LNCAP (cell line): ENCODE measurements around the gene FBXW2.

Source experiments
- TF ChIP-seq, protein P1 (sequence below): fragments of 450-650 bp; IDR thresholded peaks from 2 replicates; pipeline ENCODE4 v1.5.1; 2017; ENCODE audit warnings: mild to moderate bottlenecking

FBXW2 gene

DNA sequence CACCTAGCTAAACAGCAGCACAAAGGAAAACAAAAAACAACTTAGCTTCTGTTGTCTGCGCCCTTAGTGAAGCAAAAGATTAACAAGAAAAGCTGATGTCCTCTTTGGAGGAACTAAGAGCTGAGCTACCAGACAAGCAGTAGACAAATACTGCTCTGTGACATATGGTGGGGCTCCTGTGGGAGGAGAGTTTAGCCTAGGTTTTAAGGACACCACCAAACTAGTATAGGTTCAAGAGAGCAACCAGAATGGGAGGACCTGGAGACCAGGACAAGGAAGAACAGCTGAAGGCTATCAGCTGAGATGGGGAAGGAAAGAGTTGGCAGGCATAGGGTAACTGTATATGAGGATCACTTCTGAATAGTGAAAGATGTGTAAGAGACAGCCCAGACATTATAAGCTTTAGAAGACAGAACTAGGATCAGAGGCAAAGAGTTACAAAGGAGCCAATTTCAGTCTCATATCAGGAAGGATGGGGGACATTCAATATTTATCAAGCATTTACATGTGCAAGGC, 27.2 kb downstream of the FBXW2 start:
- TF ChIP-seq, protein P1, sequence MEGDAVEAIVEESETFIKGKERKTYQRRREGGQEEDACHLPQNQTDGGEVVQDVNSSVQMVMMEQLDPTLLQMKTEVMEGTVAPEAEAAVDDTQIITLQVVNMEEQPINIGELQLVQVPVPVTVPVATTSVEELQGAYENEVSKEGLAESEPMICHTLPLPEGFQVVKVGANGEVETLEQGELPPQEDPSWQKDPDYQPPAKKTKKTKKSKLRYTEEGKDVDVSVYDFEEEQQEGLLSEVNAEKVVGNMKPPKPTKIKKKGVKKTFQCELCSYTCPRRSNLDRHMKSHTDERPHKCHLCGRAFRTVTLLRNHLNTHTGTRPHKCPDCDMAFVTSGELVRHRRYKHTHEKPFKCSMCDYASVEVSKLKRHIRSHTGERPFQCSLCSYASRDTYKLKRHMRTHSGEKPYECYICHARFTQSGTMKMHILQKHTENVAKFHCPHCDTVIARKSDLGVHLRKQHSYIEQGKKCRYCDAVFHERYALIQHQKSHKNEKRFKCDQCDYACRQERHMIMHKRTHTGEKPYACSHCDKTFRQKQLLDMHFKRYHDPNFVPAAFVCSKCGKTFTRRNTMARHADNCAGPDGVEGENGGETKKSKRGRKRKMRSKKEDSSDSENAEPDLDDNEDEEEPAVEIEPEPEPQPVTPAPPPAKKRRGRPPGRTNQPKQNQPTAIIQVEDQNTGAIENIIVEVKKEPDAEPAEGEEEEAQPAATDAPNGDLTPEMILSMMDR = no peak

DNA sequence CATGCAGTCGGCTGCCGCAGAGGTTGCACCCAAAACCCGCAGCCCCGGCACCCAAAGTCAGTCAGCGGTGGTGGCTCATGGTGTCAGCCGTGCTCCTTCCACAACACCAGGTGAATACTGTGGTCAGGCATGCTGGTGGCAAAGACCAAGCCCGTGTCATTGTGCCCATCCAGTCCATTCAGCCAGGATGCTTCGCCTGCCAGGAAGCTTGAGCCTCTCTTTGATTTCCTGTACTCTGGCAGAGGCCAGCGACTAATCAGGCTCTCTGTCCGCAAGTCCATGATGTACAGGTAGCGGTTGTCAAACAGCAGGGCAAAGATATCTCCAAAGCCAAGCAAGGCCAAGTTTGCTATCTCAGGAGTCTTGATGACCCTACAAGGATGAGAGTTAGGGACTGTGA, 28.7 kb downstream of the FBXW2 start:
- TF ChIP-seq, protein P1 = no peak

DNA sequence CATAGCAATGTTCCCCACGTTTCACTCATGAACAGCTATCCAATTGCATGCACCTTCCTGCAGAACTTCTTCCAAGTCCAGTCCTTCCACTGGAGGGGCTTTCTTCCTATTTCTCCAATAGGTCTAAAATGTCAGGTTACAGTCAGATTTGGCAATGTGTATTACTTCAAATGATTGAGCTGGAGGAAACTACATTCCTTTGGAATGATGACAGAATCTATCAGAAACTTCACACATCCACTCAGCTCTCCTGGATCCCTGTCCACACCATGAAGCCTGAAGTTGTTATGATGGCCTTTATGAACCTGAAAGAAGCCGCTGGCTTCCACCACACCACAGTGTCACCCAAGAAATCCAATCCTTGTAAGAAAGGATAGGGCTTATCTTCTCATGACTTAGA, 32.2 kb downstream of the FBXW2 start:
- TF ChIP-seq, protein P1 = no peak

DNA sequence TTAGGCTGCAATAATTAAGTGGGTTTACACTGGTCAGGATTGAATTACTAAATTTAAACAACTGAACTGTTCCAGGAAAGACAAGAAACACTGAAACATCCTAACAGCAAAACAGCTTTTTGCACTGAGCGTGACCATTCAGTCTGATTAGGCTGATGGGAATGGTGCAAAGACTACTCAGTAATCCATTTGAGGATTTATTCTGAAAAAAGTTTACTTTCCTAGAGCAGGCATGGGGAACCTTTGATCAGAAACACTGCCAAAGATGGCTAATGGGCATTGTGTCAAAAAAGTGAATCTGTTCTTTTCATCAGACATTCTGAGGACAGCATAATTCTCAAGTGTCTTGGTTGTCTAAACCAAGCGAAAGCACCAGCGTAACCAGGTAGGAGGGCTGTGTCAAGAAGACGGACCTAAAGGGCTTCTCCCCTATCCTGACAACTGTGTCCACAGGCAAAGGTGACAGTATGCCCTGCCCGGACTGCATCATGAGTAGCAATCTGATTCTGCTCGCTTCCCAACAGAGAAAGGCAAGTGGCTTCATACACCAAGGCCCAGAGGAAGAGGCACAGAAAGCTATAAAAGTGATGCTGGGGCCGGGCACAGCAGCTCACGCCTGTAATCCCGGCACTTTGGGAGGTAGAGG, 33.3 kb downstream of the FBXW2 start:
- TF ChIP-seq, protein P1 = no peak

DNA sequence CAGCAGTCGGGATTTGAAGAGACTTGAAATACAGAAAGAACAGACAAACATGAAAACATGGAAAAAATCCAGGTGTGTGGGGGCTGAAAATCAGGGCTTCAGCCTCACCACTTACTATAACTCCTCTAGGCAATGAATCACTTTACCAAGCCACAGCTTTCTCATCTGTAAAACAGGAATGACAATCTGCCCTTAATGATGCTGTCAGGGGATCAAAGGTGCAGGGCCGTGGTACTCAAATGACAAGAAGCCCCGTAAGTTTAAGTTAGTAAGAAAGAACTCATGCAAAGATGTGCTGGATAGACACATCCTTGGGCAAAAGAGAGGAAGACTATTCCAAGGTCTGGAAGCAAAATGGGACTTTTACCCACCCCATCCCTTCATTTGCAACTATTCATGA, 34.7 kb downstream of the FBXW2 start:
- TF ChIP-seq, protein P1 = no peak

DNA sequence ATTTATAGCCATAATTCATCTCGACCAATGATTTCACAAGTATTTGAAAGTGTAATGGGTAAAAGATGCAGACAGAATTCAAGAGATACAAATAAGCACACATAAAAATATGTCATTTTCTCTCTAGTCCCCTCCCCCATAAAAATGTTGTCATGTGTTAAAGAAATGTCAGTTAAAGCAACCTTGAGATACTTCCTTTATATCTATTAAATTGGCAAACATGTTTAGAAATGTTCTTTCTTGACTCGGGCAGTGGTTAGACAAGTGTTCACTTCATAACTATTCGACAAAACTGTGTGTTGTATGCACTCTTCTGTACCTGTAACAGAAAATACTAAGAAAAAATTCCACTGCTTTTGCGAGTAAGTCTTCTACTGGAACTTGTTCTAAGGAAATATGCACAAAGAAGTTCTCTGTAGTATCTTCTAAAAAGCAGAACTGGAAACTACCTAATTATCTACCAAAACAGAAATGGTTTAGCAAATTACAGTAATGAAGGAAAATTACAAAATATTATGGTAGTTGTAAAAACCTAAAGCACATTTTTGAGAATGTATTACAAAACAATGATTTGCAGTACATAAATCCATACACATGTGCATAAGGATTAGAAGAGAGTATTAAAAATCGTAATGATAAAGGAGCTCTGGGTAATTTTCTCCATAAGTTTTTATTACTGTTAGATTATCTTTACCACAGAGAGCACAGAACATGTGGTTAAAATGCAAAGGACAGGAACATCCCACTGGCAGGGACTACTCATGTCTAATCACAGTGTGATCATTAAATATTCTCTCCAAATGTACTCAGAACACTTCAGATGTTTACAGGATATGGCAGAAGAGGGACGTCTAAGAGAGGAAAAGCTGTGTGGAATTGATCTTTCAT, 35.9 kb downstream of the FBXW2 start:
- TF ChIP-seq, protein P1 = no peak

DNA sequence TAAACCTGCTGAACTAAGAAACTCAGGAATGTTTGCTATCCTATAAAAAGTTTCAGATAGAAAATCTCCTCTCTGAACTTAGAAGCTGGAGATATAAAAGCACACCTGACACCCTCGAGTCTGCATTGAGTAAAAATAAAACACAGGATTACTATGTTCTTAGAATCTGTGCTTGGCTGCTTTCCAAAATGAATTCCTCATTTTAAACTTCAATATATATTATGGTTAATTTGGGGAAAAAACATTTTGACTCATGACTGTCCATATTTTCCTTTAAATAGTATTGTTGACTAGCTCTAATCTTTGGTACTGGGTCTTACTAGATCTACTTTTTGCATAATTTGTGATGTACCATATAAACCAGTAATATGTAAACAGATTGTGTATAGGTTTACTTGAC, 36.7 kb downstream of the FBXW2 start:
- TF ChIP-seq, protein P1 = no peak
